HepG2 (cell line): ENCODE measurements around the gene FAM120B. TPM values are rescaled to one million over a fixed set of nuclear protein-coding genes. Genes with fewer than 3 reads are reported as not detected.

Source experiments
- ATAC-seq: fragments of 200-7000 bp; cut with Tn5 transposase; 3 replicates; pipeline ENCODE4 v1.9.1; 2020; ENCODE audit warnings: mild to moderate bottlenecking, moderate library complexity
- BruUV-seq: library from RNA; stranded (reverse); fragments of 400-500 nt; replicated peaks from 2 replicates; lab custom pipeline; 2021; lab: Mats Ljungman, UMichigan
- CTCF ChIA-PET: fragments of 300-600 bp; formaldehyde crosslinking; extraction: SDS; loops from one replicate; lab custom pipeline; 2021; ENCODE audit warnings: low total read pairs, inconsistent platforms, low intra/inter-chr PET ratio; lab: Yijun Ruan, JAX
- POLR2A ChIA-PET: fragments of 350-600 bp; sonication (Branson Sonifier 250); formaldehyde crosslinking; loops from one replicate; lab custom pipeline; 2020; ENCODE audit warnings: antibody characterized with exemption, inconsistent platforms; lab: Yijun Ruan, JAX
- DNase-seq: peaks from one replicate; pipeline ENCODE4 v3.0.0-alpha.2; 2015; ENCODE audit warnings: low spot score
- FAIRE-seq: peaks from 3 replicates; lab custom pipeline; 2011; peaks lifted over from hg19 to GRCh38; lab: Jason Lieb, UNC
- H2AFZ ChIP-seq: one replicate; pipeline ENCODE4 v1.6.1; 2011; ENCODE audit warnings: low read length, inconsistent platforms
- H3K27ac ChIP-seq: fragments of 300-600 bp; 3 replicates; pipeline ENCODE4 v1.8.0; 2011; ENCODE audit warnings: mixed run types, mild to moderate bottlenecking, mixed read lengths, low read length, inconsistent platforms; ENCODE audit not compliant: insufficient read depth; ENCODE audit errors: extremely low read length
- H3K27me3 ChIP-seq, 2 experiments: fragments of 200-600 bp in 1 of 2; 2 replicates in 1 of 2; 3 replicates in 1 of 2; pipeline versions ENCODE4 v1.6.0 to v1.8.0; 2011; ENCODE audit warnings: low read length in 2 of 2, mild to moderate bottlenecking in 2 of 2, moderate library complexity in 2 of 2, inconsistent platforms in 1 of 2; ENCODE audit not compliant: insufficient read depth in 2 of 2, control insufficient read depth in 1 of 2
- H3K36me3 ChIP-seq, 2 experiments: fragments of 200-600 bp in 1 of 2; replicated peaks in 1 of 2; 2 replicates in 1 of 2; 3 replicates in 1 of 2; pipeline versions ENCODE4 v1.5.1 to v1.8.0; 2011; ENCODE audit warnings: low read length in 2 of 2, inconsistent platforms in 1 of 2; ENCODE audit not compliant: insufficient read depth in 2 of 2, control insufficient read depth in 1 of 2
- H3K4me1 ChIP-seq: 2 replicates; pipeline ENCODE4 v1.5.1; 2012; ENCODE audit warnings: low read length, inconsistent platforms; ENCODE audit not compliant: insufficient read depth
- H3K4me2 ChIP-seq: 2 replicates; pipeline ENCODE4 v1.6.0; 2011; ENCODE audit warnings: low read depth, low read length, inconsistent platforms
- H3K4me3 ChIP-seq, 3 experiments: fragments of 200-600 bp in 1 of 3; sonication (generic), shearing (Covaris generic) in 1 of 3; replicated peaks in 1 of 3; 2 replicates each; pipeline ENCODE4 v1.5.1; 2011 to 2016; ENCODE audit warnings: low read length in 3 of 3, inconsistent platforms in 2 of 3, low read depth in 2 of 3, mild to moderate bottlenecking in 2 of 3, control low read depth in 1 of 3, mixed read lengths in 1 of 3; ENCODE audit not compliant: insufficient read depth in 1 of 3
- H3K79me2 ChIP-seq: one replicate; pipeline ENCODE4 v1.6.1; 2011; ENCODE audit warnings: low read length, inconsistent platforms; ENCODE audit not compliant: insufficient read depth
- H3K9ac ChIP-seq: 2 replicates; pipeline ENCODE4 v1.6.0; 2011; ENCODE audit warnings: mild to moderate bottlenecking, low read depth, low read length, inconsistent platforms; ENCODE audit not compliant: insufficient read depth
- H3K9me3 ChIP-seq: 2 replicates; pipeline ENCODE4 v1.5.1; 2012; ENCODE audit warnings: mild to moderate bottlenecking, low read length
- H4K20me1 ChIP-seq: 2 replicates; pipeline ENCODE4 v1.6.0; 2011; ENCODE audit warnings: inconsistent platforms, mild to moderate bottlenecking, low read length, moderate library complexity; ENCODE audit not compliant: insufficient read depth
- CTCF ChIP-seq: sonication (generic); formaldehyde crosslinking; IDR thresholded peaks from 2 replicates; pipeline ENCODE4 v1.5.0; 2020; ENCODE audit warnings: mild to moderate bottlenecking, missing genetic modification reagents, moderate library complexity
- HNF4A ChIP-seq: sonication (generic); formaldehyde crosslinking; IDR thresholded peaks from 2 replicates; pipeline ENCODE4 v1.4.0; 2020; ENCODE audit warnings: missing genetic modification reagents
- JDP2 ChIP-seq: sonication (generic); formaldehyde crosslinking; IDR thresholded peaks from 2 replicates; pipeline ENCODE4 v1.8.1; 2022; ENCODE audit warnings: missing genetic modification reagents, borderline replicate concordance
- PHF20 ChIP-seq: sonication (generic); formaldehyde crosslinking; IDR thresholded peaks from 2 replicates; pipeline ENCODE4 v1.5.0; 2020; ENCODE audit warnings: mild to moderate bottlenecking, missing genetic modification reagents
- ZNF264 ChIP-seq: sonication (generic); formaldehyde crosslinking; IDR thresholded peaks from 2 replicates; pipeline ENCODE4 v1.4.0; 2020; ENCODE audit warnings: missing genetic modification reagents
- WGBS: methylation state at CpG from one replicate; pipeline ENCODE4 v1.1.6; 2017; ENCODE audit warnings: low lambda C conversion rate; 5-methylcytosine and 5-hydroxymethylcytosine counted together
- in situ Hi-C: cut with HindIII; loops from 2 replicates; pipeline ENCODE4 v1.10.0; 2017; ENCODE audit warnings: low pct_unique_long_range_greater_than_20kb; ENCODE audit not compliant: extremely low pct_ligation_motif_present
- intact Hi-C: fragments of 100-400 bp; cut with micrococcal nuclease; formaldehyde crosslinking; loops from one replicate; pipeline ENCODE4 v1.10.0; 2022; ENCODE audit not compliant: unreplicated experiment
- polyA plus RNA-seq, 8 experiments: library from polyadenylated mRNA; depleted of rRNA in 3 of 8; stranded (reverse) in 7 of 8; unstranded in 1 of 8; fragments of >200 nt; fragmentation: Illumina TruSeq in 4 of 8; extraction: Trizol in 4 of 8; gene quantifications; 2 replicates each; pipeline versions ENCODE4 v1.2.1 to v1.2.3, GENCODE V29; 2011 to 2016; ENCODE audit warnings: low read depth in 4 of 8, missing spikeins in 1 of 8, mixed read lengths in 1 of 8; ENCODE audit not compliant: insufficient read depth in 1 of 8
- total RNA-seq, 5 experiments: library from RNA; depleted of rRNA; stranded (reverse); fragments of >200 nt; fragmentation: Illumina TruSeq; extraction: Trizol; gene quantifications; 2 replicates each; pipeline ENCODE4 v1.2.3, GENCODE V29; 2016; ENCODE audit warnings: low read depth in 1 of 5
- TF ChIP-seq, protein P1 (sequence below): sonication (generic); formaldehyde crosslinking; IDR thresholded peaks from 2 replicates; pipeline ENCODE4 v1.5.1; 2020; ENCODE audit warnings: missing genetic modification reagents, mild to moderate bottlenecking, borderline replicate concordance
- TF ChIP-seq, protein P2 (sequence below): sonication (generic); formaldehyde crosslinking; IDR thresholded peaks from 2 replicates; pipeline ENCODE4 v1.4.0; 2020; ENCODE audit warnings: missing genetic modification reagents, mild to moderate bottlenecking, borderline replicate concordance

The FAM120B gene
- total and polyA plus RNA-seq, 2 of the 13 experiments (the other 11 are each of a cell fraction or from before 2014, with no cell fraction given), result 9.2 to 10.7 TPM

DNA sequence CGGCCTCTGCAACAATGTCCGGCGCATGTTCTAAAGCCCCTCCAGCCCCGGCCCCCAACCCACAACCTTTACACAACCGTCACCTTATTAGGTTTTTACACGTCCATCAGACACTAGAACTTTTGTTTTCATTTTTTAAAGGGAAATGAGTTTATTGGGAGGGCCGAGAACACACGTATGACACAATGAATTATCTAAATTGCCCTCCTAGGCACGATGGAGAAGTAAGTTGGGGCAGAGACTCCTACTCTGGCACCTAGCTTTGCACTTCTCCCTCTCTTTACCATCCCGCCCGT, 14.5 kb upstream of the FAM120B start:
- POLR2A ChIA-PET, result interaction anchor here (0.9 kb wide), 1 partner anchor 14 kb away, joined by 3 read pairs; the partner anchor contains the start of gene FAM120B
- DNase-seq (no peak), ATAC-seq (no peak), FAIRE-seq (no peak)
- no TSS peak for BruUV-seq
- no peak for TF ChIP-seq JDP2 (CRISPR knock-in tag)
- no peak for TF ChIP-seq HNF4A (CRISPR knock-in tag)
- no peak for TF ChIP-seq PHF20 (CRISPR knock-in tag)
- TF ChIP-seq, protein P1, sequence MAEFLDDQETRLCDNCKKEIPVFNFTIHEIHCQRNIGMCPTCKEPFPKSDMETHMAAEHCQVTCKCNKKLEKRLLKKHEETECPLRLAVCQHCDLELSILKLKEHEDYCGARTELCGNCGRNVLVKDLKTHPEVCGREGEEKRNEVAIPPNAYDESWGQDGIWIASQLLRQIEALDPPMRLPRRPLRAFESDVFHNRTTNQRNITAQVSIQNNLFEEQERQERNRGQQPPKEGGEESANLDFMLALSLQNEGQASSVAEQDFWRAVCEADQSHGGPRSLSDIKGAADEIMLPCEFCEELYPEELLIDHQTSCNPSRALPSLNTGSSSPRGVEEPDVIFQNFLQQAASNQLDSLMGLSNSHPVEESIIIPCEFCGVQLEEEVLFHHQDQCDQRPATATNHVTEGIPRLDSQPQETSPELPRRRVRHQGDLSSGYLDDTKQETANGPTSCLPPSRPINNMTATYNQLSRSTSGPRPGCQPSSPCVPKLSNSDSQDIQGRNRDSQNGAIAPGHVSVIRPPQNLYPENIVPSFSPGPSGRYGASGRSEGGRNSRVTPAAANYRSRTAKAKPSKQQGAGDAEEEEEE, result no peak
- TF ChIP-seq, protein P2, sequence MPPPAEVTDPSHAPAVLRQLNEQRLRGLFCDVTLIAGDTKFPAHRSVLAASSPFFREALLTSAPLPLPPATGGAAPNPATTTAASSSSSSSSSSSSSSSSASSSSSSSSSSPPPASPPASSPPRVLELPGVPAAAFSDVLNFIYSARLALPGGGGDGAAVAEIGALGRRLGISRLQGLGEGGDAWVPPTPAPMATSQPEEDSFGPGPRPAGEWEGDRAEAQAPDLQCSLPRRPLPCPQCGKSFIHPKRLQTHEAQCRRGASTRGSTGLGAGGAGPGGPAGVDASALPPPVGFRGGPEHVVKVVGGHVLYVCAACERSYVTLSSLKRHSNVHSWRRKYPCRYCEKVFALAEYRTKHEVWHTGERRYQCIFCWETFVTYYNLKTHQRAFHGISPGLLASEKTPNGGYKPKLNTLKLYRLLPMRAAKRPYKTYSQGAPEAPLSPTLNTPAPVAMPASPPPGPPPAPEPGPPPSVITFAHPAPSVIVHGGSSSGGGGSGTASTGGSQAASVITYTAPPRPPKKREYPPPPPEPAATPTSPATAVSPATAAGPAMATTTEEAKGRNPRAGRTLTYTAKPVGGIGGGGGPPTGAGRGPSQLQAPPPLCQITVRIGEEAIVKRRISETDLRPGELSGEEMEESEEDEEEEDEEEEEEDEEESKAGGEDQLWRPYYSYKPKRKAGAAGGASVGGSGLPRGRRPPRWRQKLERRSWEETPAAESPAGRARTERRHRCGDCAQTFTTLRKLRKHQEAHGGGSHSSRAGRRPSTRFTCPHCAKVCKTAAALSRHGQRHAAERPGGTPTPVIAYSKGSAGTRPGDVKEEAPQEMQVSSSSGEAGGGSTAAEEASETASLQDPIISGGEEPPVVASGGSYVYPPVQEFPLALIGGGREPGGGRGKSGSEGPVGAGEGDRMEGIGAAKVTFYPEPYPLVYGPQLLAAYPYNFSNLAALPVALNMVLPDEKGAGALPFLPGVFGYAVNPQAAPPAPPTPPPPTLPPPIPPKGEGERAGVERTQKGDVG (CRISPR knock-in tag), result no peak
- no peak for TF ChIP-seq ZNF264 (CRISPR knock-in tag)
- 0 out of 2 replicates have a peak, but pooled peaks have one; percentile 22 for TF ChIP-seq CTCF (CRISPR knock-in tag)
- in situ Hi-C loops, result no loop called here
- no peaks in the 10 kb centered on the region for H3K9me3 ChIP-seq
- CTCF ChIA-PET, result no interaction called here
- H2AFZ ChIP-seq, result no peak overlapping the region
- 6% methylated on average over 11 of the region's 11 CpGs for WGBS
- peaks cover 4% of the 10 kb centered on the region; the same call in 1 of the 2 replicates for H4K20me1 ChIP-seq
- no peak overlapping the region for H3K4me2 ChIP-seq
- H3K4me1 ChIP-seq, result peaks cover 37% of the 10 kb centered on the region
- H3K36me3 ChIP-seq, result no peaks in the 10 kb centered on the region
- no peak overlapping the region for H3K4me3 ChIP-seq
- H3K27me3 ChIP-seq, result peaks cover 41 to 95% of the 10 kb centered on the region in 2 experiments
- no peaks in the 10 kb centered on the region for H3K79me2 ChIP-seq
- no peak overlapping the region for H3K9ac ChIP-seq
- intact Hi-C loops, result no loop called here
- no peak overlapping the region for H3K27ac ChIP-seq
